HUES64 (cell line): ENCODE data around the gene RGS9BP. TPM values are rescaled to one million over a fixed set of nuclear protein-coding genes. Genes with fewer than 3 reads are reported as not detected.

Experiments used
- H3K27ac ChIP-seq: 2 replicates; pipeline ENCODE4 v1.7.0; 2013; ENCODE audit warnings: low read depth, low read length, inconsistent platforms
- H3K27me3 ChIP-seq: 2 replicates; pipeline ENCODE4 v1.6.1; 2013; ENCODE audit warnings: mild to moderate bottlenecking, low read length; ENCODE audit not compliant: insufficient read depth
- H3K36me3 ChIP-seq: 2 replicates; pipeline ENCODE4 v1.6.1; 2013; ENCODE audit warnings: mild to moderate bottlenecking, low read length; ENCODE audit not compliant: insufficient read depth
- H3K4me1 ChIP-seq: 2 replicates; pipeline ENCODE4 v1.6.1; 2013; ENCODE audit warnings: mild to moderate bottlenecking, low read length, moderate library complexity; ENCODE audit not compliant: insufficient read depth
- H3K4me3 ChIP-seq: 2 replicates; pipeline ENCODE4 v1.5.1; 2013; ENCODE audit warnings: mild to moderate bottlenecking, low read length, moderate library complexity
- H3K9ac ChIP-seq: 2 replicates; pipeline ENCODE4 v1.6.1; 2013; ENCODE audit warnings: mild to moderate bottlenecking, low read depth, low read length
- H3K9me3 ChIP-seq: 2 replicates; pipeline ENCODE4 v1.6.1; 2013; ENCODE audit warnings: low read depth, low read length; ENCODE audit not compliant: insufficient read depth
- WGBS: fragments of 150-250, 120-280 bp; methylation state at CpG from one replicate; pipeline ENCODE4 v1.1.7; 2013; ENCODE audit warnings: missing lambda C conversion rate; 5-methylcytosine and 5-hydroxymethylcytosine counted together
- polyA plus RNA-seq, 2 experiments: library from polyadenylated mRNA; stranded (reverse); fragments of 50-300 nt; gene quantifications; one replicate each; pipeline ENCODE4 v1.2.3, GENCODE V29; 2013

Gene RGS9BP
- not detected for polyA plus RNA-seq (2013, experiment 1 of 2)
- not detected for polyA plus RNA-seq (2013, experiment 2 of 2)

GRCh38 chr19:32675720-32676185 lies at the start of gene RGS9BP:
RGS9BP (plus strand) TSS chr19:32675848; CDS start chr19:32676264, 416 bp downstream.
- H3K4me1 ChIP-seq = no peaks in the 10 kb centered on the region
- H3K4me3 ChIP-seq = peak within 1 kb of the TSS; percentile 92
- H3K27me3 ChIP-seq = peaks cover 47% of the 10 kb centered on the region
- peak within 1 kb of the TSS; percentile 78 for H3K9ac ChIP-seq
- no peaks in the 10 kb centered on the region for H3K36me3 ChIP-seq
- 4% methylated on average over 53 of the region's 53 CpGs for WGBS
- no peak within 1 kb of the TSS for H3K27ac ChIP-seq
- H3K9me3 ChIP-seq = no peaks in the 10 kb centered on the region

- no peaks in the 10 kb centered on the region for H3K4me1 ChIP-seq
- H3K4me3 ChIP-seq = no peak overlapping the region
- no peaks in the 10 kb centered on the region for H3K27me3 ChIP-seq
- 96% methylated on average over 3 of the region's 4 CpGs for WGBS
- peaks cover 74% of the 10 kb centered on the region for H3K36me3 ChIP-seq
- H3K9me3 ChIP-seq = no peaks in the 10 kb centered on the region
- no peak overlapping the region for H3K27ac ChIP-seq
- H3K9ac ChIP-seq = no peak overlapping the region
Observed at GRCh38 chr19:32626969-32627368, 48.7 kb upstream of the RGS9BP start.

- no peak overlapping the region for H3K9ac ChIP-seq
- 96% methylated on average over 15 of the region's 15 CpGs for WGBS
Observed at GRCh38 chr19:32627714-32628270, 47.9 kb upstream of the RGS9BP start.

GRCh38 chr19:32630338-32630737 lies 45.3 kb upstream of the RGS9BP start:
- Histone ChIP-seq H3K9ac (no peak overlapping the region), H3K4me3 (no peak overlapping the region), H3K9me3 (no peaks in the 10 kb centered on the region), H3K4me1 (no peaks in the 10 kb centered on the region), H3K36me3 (peaks cover 50% of the 10 kb centered on the region), H3K27me3 (no peaks in the 10 kb centered on the region), H3K27ac (no peak overlapping the region)
- WGBS = 87% methylated on average over 14 of the region's 14 CpGs

More at GRCh38 chr19:32627714-32628270, 47.9 kb upstream of the RGS9BP start:
- Histone ChIP-seq H3K27me3 (no peaks in the 10 kb centered on the region), H3K27ac (no peak overlapping the region), H3K4me1 (no peaks in the 10 kb centered on the region), H3K4me3 (no peak overlapping the region), H3K36me3 (peaks cover 68% of the 10 kb centered on the region), H3K9me3 (no peaks in the 10 kb centered on the region)

- no peak overlapping the region for H3K9ac ChIP-seq
Observed at GRCh38 chr19:32631381-32631780, 44.3 kb upstream of the RGS9BP start.

GRCh38 chr19:32637480-32637879 lies 38.2 kb upstream of the RGS9BP start:
- Histone ChIP-seq H3K4me3 (no peak overlapping the region), H3K9ac (no peak overlapping the region), H3K27ac (no peak overlapping the region), H3K27me3 (no peaks in the 10 kb centered on the region), H3K4me1 (no peaks in the 10 kb centered on the region), H3K9me3 (no peaks in the 10 kb centered on the region), H3K36me3 (peaks cover 63% of the 10 kb centered on the region)
- WGBS = 88% methylated on average over 14 of the region's 14 CpGs

More at GRCh38 chr19:32631381-32631780, 44.3 kb upstream of the RGS9BP start:
- Histone ChIP-seq H3K27ac (no peak overlapping the region), H3K27me3 (no peaks in the 10 kb centered on the region), H3K9me3 (no peaks in the 10 kb centered on the region), H3K4me3 (no peak overlapping the region), H3K36me3 (peaks cover 53% of the 10 kb centered on the region), H3K4me1 (no peaks in the 10 kb centered on the region)
- 93% methylated on average over 15 of the region's 15 CpGs for WGBS

GRCh38 chr19:32638625-32639024 lies 37.0 kb upstream of the RGS9BP start:
- no peak overlapping the region for H3K9ac ChIP-seq
- H3K27ac ChIP-seq = no peak overlapping the region
- no peaks in the 10 kb centered on the region for H3K9me3 ChIP-seq
- peaks cover 71% of the 10 kb centered on the region for H3K36me3 ChIP-seq
- WGBS = 94% methylated on average over 13 of the region's 13 CpGs
- H3K4me1 ChIP-seq = no peaks in the 10 kb centered on the region
- no peak overlapping the region for H3K4me3 ChIP-seq
- H3K27me3 ChIP-seq = no peaks in the 10 kb centered on the region

- no peak overlapping the region for H3K4me3 ChIP-seq
- no peaks in the 10 kb centered on the region for H3K4me1 ChIP-seq
- H3K36me3 ChIP-seq = peaks cover 77% of the 10 kb centered on the region
- 97% methylated on average over 11 of the region's 12 CpGs for WGBS
- H3K9me3 ChIP-seq = no peaks in the 10 kb centered on the region
- H3K27ac ChIP-seq = no peak overlapping the region
- H3K9ac ChIP-seq = no peak overlapping the region
- H3K27me3 ChIP-seq = no peaks in the 10 kb centered on the region
Observed at GRCh38 chr19:32642771-32643170, 32.9 kb upstream of the RGS9BP start.

- WGBS = 95% methylated on average over 6 of the region's 6 CpGs
- Histone ChIP-seq H3K9ac (no peak overlapping the region), H3K9me3 (no peaks in the 10 kb centered on the region), H3K4me1 (no peaks in the 10 kb centered on the region), H3K36me3 (peaks cover 64% of the 10 kb centered on the region), H3K27me3 (no peaks in the 10 kb centered on the region), H3K27ac (no peak overlapping the region), H3K4me3 (no peak overlapping the region)
Observed at GRCh38 chr19:32646556-32646955, 29.1 kb upstream of the RGS9BP start.

GRCh38 chr19:32647361-32647760 lies 28.3 kb upstream of the RGS9BP start:
- H3K9me3 ChIP-seq = no peaks in the 10 kb centered on the region
- H3K4me1 ChIP-seq = 0 out of 2 replicates have a peak, but pooled peaks cover 3% of the 10 kb centered on the region
- peaks cover 56% of the 10 kb centered on the region for H3K36me3 ChIP-seq
- no peak overlapping the region for H3K4me3 ChIP-seq
- H3K9ac ChIP-seq = no peak overlapping the region
- 96% methylated on average over 8 of the region's 8 CpGs for WGBS
- no peak overlapping the region for H3K27ac ChIP-seq
- H3K27me3 ChIP-seq = no peaks in the 10 kb centered on the region

GRCh38 chr19:32649751-32650150 lies 25.9 kb upstream of the RGS9BP start:
- Histone ChIP-seq H3K27me3 (no peaks in the 10 kb centered on the region), H3K4me1 (0 out of 2 replicates have a peak, but pooled peaks cover 3% of the 10 kb centered on the region), H3K27ac (no peak overlapping the region), H3K4me3 (no peak overlapping the region), H3K36me3 (peaks cover 33% of the 10 kb centered on the region), H3K9me3 (no peaks in the 10 kb centered on the region), H3K9ac (no peak overlapping the region)
- WGBS = 91% methylated on average over 11 of the region's 11 CpGs
